Fibroblast of villous mesenchyme (primary cell): ENCODE measurements around the gene GPR39. TPM values are rescaled to one million over a fixed set of nuclear protein-coding genes. Genes with fewer than 3 reads are reported as not detected.
"Not testable (repeated sequence)": the region's sequence is repeated elsewhere in the genome, so short reads cannot be mapped to it uniquely, and the experiment has no call there.

ENCODE experiments used
- DNase-seq: peaks from one replicate; pipeline ENCODE4 v3.0.0-alpha.2; 2010; ENCODE audit warnings: low read depth
- H3K4me3 ChIP-seq: 2 replicates; pipeline ENCODE4 v1.5.1; 2011; ENCODE audit warnings: low read depth, mild to moderate bottlenecking, low read length
- total RNA-seq: library from RNA; depleted of rRNA; stranded (reverse); fragments of >200 nt; gene quantifications from 2 replicates; pipeline ENCODE4 v1.2.3, GENCODE V29; 2012
- TF ChIP-seq, protein P1 (sequence below): IDR thresholded peaks from 2 replicates; pipeline ENCODE4 v1.5.1; 2012; ENCODE audit warnings: low read depth, mild to moderate bottlenecking, low read length; ENCODE audit not compliant: insufficient read depth

GPR39 gene
- total RNA-seq, 1 donor = 5.6 TPM

DNA sequence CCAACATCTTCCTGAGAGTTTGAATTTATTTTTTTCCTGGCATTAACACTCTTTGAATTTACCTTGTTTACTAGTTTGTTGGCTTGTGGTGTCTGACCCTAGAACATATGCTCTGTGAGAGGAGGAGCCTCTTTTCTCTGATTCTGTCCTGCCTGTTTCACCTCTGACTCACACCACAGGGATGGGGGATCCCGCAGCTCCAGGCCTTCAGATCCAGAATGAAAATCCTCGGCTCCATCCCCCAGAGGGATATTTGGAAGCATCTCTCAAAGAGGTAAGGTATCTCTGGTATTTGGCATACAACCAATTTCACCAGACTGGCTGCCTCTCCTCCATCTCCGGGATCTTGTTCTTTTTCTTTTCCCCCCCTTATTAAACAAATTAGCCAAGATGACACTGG lies 104.7 kb downstream of the GPR39 start:
- peak; percentile 27 for DNase-seq
- TF ChIP-seq, protein P1, sequence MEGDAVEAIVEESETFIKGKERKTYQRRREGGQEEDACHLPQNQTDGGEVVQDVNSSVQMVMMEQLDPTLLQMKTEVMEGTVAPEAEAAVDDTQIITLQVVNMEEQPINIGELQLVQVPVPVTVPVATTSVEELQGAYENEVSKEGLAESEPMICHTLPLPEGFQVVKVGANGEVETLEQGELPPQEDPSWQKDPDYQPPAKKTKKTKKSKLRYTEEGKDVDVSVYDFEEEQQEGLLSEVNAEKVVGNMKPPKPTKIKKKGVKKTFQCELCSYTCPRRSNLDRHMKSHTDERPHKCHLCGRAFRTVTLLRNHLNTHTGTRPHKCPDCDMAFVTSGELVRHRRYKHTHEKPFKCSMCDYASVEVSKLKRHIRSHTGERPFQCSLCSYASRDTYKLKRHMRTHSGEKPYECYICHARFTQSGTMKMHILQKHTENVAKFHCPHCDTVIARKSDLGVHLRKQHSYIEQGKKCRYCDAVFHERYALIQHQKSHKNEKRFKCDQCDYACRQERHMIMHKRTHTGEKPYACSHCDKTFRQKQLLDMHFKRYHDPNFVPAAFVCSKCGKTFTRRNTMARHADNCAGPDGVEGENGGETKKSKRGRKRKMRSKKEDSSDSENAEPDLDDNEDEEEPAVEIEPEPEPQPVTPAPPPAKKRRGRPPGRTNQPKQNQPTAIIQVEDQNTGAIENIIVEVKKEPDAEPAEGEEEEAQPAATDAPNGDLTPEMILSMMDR = no peak
- H3K4me3 ChIP-seq = no peak overlapping the region

DNA sequence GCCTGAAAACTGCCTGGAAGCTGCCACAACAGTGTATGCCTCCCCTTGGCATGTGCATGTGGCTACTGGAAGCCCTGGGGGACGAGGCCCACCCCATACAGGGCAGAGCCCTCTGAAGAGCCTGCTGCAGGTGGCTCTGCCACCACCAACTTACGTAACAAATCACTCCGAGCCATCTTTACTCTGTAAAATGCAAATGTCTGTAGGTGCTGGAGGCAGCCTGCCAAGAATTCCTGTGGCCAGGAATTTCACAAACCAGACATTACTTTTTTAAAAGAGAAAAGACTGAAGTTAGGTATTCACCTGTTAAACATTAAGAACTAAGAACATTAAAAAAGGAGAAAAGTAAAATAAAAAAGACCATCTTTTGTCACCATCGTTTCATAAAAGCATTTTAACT lies 106.3 kb downstream of the GPR39 start:
- H3K4me3 ChIP-seq = no peak overlapping the region
- DNase-seq = no peak
- TF ChIP-seq, protein P1 = no peak

DNA sequence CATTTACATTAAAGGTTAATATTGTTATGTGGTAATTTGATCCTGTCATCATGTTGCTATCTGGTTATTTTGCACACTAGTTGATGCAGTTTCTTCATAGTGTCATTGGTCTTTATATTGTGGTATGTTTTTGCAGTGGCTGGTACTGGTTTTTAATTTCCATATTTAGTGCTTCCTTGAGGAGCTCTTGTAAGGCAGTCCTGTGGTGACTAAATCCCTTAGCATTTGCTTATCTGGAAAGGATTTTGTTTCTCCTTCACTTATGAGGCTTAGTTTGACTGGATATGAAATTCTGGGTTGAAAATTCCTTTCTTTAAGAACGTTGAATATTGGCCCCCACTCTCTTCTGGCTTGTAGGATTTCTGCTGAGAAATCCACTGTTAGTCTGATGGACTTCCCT lies 120.5 kb downstream of the GPR39 start:
- not testable (repeated sequence) for H3K4me3 ChIP-seq, DNase-seq

DNA sequence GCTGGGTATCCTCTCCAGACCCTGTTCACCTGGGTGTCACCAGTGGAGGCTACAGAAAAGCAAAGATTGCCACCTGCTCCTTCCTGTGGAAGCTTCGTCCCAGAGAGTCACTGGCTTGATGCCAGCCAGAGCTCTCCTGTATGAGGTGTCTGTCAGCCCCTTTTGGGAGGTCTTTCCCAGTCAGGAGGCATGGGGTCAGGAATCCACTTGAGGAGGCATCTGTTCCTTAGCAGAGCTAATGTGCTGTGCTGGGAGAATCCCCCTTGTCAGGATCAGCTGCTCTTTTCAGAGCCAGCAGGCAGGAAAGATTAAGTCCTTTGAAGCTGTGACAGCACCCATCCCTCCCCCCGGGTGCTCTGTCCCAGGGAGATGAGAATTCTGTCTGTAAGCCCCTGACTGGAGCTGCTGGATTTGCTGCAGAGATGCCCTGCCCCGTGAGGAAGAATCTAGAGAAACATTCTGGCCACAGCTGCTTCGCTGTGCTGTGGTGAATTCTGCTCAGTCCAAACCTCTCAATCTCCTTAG lies 121.8 kb downstream of the GPR39 start:
- H3K4me3 ChIP-seq = no peak overlapping the region
- DNase-seq = no peak
- TF ChIP-seq, protein P1 = no peak

DNA sequence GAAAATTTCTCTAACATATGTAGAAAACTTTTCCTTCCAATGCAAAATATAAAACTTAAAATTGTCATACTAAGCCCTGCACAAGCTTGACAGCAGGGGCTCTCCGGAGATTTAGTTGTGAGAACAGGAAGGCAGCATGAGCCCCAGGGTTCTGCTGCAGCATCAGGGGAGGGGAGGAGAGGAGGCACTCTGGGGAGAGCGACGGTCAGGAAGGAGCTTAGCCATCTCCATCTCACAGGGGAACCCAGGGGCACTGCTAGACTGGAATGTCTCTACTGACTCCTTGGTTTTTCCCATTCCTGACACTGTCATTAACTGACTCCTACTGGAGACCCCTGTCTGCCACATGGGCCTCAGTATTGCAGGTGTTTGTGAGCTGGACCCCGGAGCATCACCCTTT lies 123.6 kb downstream of the GPR39 start:
- DNase-seq = no peak
- TF ChIP-seq, protein P1 = no peak
- H3K4me3 ChIP-seq = no peak overlapping the region

DNA sequence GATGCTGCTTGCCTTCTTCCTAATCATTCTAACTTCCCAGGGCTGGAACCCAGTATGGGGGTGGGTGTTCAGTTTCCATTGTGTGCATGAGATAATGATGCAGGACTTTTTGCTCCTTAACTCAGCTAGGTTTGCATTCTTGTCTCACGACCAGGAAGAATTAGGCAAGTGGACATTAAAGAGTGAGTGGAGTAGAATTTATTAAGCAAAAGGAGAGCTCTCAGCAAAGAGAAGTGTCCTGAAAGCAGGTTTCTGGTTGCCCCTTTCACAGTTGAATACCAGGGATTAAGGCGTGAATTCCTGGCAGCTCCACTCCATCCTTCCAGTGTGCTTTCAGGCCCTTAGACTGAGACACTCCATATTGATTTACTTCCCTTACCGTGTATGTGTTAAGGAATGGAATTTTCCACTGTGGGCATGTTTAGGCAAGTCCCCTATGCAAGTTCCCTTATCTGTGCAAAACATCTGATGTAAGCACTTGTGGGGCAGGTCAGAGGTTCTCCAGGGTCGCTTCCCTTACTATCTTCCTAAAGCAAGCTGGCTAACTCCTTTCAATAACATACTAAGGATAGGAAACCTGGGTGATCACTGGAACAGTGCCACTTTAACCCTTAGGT lies 126.5 kb downstream of the GPR39 start:
- TF ChIP-seq, protein P1 = no peak
- H3K4me3 ChIP-seq = no peak overlapping the region
- DNase-seq = peak; percentile 10

DNA sequence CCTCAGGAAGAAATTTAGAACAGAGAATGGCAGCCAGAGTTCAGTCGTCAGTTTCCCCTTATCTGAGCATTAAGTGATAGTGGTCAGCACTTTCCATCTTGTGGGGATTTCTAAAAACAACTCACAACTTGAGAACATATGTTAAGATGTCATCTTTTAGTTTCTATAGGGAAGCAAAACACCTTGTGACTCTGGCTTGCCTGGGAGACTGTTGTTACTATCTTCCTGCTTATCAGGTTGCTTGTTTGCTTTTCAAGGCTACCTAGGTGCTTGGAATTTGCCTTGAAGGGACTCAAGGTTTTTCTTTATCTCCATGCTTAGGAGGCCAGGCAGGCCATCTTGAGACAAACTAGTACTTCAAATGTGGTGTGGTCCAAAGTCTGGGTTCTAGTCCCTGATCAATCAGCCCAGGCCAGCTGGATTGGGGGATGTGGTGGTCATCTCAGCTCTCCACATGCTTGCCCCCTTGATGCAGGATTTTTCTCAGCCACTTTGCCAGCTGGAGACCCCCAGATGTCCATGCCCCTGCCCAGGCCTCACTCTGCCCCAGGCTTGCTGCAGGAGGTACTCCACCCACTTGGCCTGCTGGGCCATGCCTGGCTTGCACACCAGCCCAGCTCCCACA lies 127.5 kb downstream of the GPR39 start:
- DNase-seq = no peak

More for the DNA sequence above, 127.5 kb downstream of the GPR39 start:
- H3K4me3 ChIP-seq = no peak overlapping the region
- TF ChIP-seq, protein P1 = no peak
